ENCODE data around the gene DHX35.

DHX35 gene

DNA sequence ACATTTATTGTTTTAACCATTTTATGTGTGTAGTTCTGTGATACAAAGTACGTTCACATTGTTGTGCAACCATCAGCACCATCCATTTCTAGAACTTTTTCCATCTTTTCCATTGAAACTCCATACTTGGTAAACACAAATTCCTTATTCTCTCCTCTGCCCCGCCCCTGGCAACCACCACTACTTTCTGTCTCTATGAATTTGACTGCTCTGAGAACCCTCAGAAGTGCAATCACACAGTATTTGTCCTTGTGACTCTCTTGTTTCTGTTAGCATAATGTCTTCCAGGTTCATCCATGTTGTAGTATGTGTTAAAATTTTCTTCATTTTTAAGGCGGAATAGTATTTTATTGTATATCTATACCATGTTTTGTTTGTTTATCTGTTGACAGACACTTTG, 56.9 kb downstream of the DHX35 start:
- H3K4me3 ChIP-seq (ENCODE audit: low read length), result no peak overlapping the region
- no peak for DNase-seq (ENCODE audit: low read depth)
- no peak for TF ChIP-seq CTCF (conservative IDR thresholded peaks at IDR 0.05; ENCODE audit: low read depth, low read length)

DNA sequence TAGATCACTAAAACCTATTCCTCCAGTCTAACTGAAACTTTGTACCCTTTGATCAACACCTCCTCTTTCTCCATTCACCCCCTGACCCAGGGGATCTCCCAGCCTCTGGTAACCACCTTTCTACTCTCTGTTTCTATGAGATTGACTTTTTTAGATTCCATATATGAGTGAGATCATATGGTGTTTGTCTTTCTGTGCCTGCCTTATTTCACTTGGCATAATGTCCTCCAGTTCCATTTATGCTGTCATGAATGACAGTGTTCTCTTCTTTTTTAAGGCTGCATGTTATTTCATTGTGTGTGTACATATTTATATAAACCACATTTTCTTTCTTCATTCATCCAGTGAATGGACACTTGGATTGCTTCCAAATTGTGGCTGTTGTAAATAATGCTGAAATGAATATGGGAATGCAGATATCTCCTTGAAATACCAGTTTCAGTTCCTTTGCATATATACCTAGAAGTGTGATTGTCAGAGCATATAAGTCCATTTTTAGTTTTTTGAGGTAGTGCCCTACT, 57.7 kb downstream of the DHX35 start:
- no peak overlapping the region for H3K4me3 ChIP-seq (ENCODE audit: low read length)
- DNase-seq (ENCODE audit: low read depth), result no peak
- no peak for TF ChIP-seq CTCF (conservative IDR thresholded peaks at IDR 0.05; ENCODE audit: low read depth, low read length)

GRCh38 chr20:39021748-39022147, 59.6 kb downstream of the DHX35 start:
- DNase-seq (ENCODE audit: low read depth), result no peak
- H3K4me3 ChIP-seq (ENCODE audit: low read length), result no peak overlapping the region
- no peak for TF ChIP-seq CTCF (conservative IDR thresholded peaks at IDR 0.05; ENCODE audit: low read depth, low read length)

- TF ChIP-seq CTCF (conservative IDR thresholded peaks at IDR 0.05; ENCODE audit: low read depth, low read length), result no peak
- no peak overlapping the region for H3K4me3 ChIP-seq (ENCODE audit: low read length)
- no peak for DNase-seq (ENCODE audit: low read depth)
Observed at GRCh38 chr20:39025883-39026282, 63.7 kb downstream of the DHX35 start.

GRCh38 chr20:39029364-39029763, 67.2 kb downstream of the DHX35 start:
- DNase-seq (ENCODE audit: low read depth), result no peak
- TF ChIP-seq CTCF (conservative IDR thresholded peaks at IDR 0.05; ENCODE audit: low read depth, low read length), result no peak
- H3K4me3 ChIP-seq (ENCODE audit: low read length), result no peak overlapping the region

GRCh38 chr20:39032997-39033396, 70.9 kb downstream of the DHX35 start:
- no peak for TF ChIP-seq CTCF (conservative IDR thresholded peaks at IDR 0.05; ENCODE audit: low read depth, low read length)
- DNase-seq (ENCODE audit: low read depth), result no peak
- no peak overlapping the region for H3K4me3 ChIP-seq (ENCODE audit: low read length)

DNA sequence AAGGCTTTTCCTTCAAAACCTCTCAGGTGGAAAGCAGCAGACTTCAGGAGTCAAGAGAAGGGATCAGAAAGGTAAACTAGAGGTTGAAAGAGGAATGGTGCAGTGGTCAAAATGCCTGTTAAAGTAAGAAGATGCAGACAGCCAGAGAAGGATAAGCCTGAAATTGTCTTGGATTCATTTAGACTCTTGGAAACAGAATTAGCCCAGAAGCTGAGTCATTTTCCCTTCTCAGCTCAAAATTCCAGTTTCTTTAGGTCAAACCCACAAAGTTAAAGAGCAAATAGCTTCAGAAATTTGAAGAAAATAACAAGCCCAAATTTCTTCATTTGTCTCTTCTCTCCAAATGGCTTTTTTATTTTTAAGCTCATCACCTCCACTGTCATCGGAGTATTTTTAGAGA, 73.9 kb downstream of the DHX35 start:
- no peak for DNase-seq (ENCODE audit: low read depth)
- TF ChIP-seq CTCF (conservative IDR thresholded peaks at IDR 0.05; ENCODE audit: low read depth, low read length), result no peak
- no peak overlapping the region for H3K4me3 ChIP-seq (ENCODE audit: low read length)
